GM18517 (cell line): Measurements from ENCODE around the gene GNB1L.
A peak's percentile ranks its signal among the peaks of the same experiment; 100 is the strongest.
"Not testable (repeated sequence)": the region's sequence is repeated elsewhere in the genome, so short reads cannot be mapped to it uniquely, and the experiment has no call there.

Experiments
- ATAC-seq: cut with Tn5 transposase; IDR thresholded peaks from one replicate; pipeline ENCODE4 v1.9.1; 2021; ENCODE audit warnings: mild to moderate bottlenecking, moderate library complexity; ENCODE audit not compliant: unreplicated experiment

The GNB1L gene

GRCh38 chr22:19784384-19785175, 70.1 kb downstream of the GNB1L start:
- no peak for ATAC-seq

DNA sequence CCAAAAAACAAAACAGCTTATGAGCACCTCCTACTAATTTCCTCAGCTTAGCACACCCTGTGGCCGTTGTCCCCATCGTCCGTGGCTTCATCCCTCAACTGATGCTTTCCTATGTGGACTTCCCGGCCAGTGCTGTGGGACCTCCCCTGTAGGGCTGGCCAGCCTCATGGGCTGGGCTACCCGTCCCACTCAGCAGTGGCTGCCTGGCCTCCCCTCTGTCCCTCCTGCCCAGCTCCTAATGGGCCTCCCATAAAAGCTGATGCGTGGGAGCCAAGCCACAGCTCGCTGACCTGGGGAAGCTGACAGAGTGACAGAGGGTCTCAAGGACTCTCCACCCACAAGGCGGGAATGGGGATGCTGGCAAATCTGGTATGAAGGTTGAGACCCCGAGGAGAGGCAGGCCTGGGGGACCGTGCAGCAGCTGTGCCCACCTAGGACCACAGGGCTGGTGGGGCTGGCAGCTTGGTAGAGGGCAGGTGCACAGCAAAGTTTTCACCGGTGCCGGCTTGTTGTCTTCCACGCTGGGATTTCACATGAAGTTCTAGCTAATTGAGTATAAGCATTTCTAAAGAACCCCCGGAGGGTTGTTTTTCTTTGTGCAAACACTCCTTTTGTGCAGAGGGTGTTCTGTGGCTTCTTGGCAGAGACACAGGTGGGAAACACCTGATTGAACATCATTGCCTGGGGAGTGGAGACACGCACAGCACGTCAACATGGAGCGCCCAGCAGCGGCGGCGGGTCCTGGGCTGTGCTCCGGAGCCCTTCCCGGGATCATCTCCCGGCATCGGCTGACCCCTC, 70.9 kb downstream of the GNB1L start:
- ATAC-seq = no peak

- no peak for ATAC-seq
Measured at GRCh38 chr22:19782533-19782932, 72.1 kb downstream of the GNB1L start.

- no peak for ATAC-seq
Measured at GRCh38 chr22:19779685-19780268, 74.9 kb downstream of the GNB1L start.

DNA sequence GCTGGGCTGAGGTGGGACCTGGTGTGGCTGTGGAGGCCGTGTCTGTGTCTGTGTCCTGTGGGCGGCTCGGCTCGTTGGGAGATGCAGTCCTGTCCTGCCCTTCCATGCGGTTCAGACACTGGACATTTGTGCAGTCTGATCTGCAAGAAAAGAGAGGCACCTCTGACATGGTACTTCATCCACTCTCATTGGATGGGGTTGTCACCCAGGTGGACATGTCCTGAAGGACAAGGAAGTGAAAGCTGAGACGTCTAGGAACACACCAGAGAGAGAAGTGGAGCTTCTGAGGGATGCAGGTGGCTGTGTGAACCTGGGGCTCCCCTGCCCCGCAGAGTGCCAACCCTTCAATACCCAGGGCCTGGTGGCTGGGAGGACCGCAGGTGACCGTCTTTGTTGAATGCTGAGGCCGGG, 75.7 kb downstream of the GNB1L start:
- ATAC-seq = no peak

DNA sequence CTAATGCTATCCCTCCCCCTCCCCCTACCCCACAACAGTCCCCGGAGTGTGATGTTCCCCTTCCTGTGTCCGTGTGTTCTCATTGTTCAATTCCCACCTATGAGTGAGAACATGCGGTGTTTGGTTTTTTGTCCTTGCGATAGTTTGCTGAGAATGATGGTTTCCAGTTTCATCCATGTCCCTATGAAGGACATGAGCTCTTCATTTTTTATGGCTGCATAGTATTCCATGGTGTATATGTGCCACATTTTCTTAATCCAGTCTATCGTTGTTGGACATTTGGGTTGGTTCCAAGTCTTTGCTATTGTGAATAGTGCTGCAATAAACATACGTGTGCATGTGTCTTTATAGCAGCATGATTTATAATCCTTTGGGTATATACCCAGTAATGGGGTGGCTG, 77.5 kb downstream of the GNB1L start:
- not testable (repeated sequence) for ATAC-seq

DNA sequence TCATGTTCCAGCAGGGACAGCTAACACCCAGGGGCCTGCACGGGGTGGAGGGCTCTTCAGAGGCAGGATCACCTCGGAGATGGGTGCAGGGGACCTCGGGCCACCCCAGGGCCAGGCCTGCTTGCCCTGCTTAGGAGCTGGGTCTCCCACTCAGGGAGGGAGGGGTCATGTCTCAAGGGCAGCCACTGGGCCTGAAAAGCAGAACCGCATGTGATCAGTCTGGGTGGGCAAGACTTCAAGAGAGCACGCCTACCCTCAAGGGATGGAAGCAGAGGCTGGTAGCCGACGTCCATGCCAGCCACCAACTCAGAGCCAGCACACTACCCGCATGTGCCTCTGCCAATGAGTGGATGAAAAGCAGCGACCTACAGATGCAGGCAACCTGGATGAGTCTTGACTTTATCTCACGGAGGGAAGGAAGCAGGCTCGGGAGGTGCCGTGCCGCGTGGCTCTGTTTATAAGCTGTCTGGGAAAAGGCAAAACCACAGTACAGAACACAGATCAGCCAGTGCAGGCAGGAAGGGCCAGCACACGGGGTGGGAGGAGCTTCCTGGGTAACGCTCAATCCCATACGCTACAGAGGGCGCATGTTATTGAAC, 78.1 kb downstream of the GNB1L start:
- ATAC-seq = no peak

GRCh38 chr22:19775496-19776325, 79.0 kb downstream of the GNB1L start:
- ATAC-seq = no peak

GRCh38 chr22:19774628-19775027, 80.0 kb downstream of the GNB1L start:
- no peak for ATAC-seq

DNA sequence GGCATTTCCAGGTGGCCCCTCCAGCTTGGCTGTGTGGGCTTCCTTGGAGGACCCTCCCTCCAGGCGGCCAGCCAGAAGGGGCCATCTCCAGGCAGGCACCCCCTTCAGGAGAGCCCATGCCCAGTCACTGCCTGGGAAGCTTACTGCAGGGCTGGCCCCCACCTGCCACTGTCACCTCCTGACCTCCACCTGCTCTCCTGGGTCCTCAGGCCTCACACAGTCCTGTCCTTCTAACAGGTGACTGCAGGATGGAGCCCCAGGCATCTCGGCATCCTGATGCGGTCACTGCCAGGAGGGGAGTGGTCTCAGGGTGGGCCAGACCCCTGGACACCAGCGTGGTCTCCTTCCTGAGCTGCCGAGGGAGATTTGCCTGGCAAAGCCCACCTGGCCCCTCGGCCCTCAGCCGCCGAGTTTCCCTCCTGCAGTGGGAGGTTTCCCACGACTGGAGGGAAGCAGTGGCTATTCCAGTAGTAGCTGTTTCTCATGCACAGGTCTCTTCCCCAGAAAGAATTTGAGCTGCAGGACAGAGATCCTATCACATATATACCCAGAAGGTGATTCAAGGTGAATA, 81.1 kb downstream of the GNB1L start:
- no peak for ATAC-seq

DNA sequence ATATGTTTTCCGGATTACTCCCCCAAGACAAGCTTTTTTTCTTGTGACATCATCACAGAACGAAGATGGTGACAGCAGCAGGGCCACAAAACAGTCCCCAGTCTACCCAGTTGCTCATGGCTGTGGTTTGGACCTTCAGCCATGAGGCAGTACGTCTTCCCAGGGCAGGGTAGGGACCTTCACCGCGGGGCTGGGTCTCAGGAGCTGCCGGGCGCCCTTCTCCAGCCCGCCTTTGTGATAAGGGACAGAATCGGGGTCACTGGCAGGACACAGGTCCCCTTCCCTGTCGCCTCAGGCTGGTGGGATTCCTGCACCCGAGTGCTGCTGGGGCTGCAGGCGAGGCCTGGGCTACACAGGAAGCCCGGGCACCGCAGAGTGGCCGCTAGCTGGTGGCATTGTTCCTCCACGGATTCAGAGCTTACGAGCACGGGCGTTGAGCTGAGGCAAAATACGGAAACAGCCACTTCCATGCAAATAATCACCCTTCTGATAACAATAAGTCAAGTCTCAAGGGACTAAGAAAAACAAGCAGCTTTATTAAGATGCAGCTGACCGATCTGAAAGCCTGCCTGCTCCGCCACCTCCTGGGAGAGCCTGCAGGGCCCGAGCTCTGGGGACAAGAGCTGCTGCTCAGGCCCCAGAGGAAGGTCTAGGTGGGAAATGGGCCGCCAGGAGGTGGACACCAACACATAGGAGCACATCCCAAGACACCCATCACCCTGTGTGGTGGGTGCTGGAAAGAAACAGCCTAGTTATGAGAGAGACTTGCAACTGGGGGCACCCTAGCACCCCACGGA, 81.8 kb downstream of the GNB1L start:
- ATAC-seq = peak; percentile 93

DNA sequence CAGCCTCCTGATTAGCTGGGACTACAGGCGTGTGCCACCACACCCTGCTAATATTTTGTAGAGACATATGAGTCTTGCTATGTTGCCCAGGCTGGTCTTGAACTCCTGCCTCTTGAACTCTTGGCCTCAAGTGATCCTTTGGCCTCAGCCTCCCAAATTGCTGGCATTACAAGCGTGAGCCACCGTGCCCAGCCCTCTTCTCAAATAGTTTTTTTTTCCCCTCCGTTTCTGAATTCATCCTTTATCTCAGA, 82.3 kb downstream of the GNB1L start:
- ATAC-seq = no peak

DNA sequence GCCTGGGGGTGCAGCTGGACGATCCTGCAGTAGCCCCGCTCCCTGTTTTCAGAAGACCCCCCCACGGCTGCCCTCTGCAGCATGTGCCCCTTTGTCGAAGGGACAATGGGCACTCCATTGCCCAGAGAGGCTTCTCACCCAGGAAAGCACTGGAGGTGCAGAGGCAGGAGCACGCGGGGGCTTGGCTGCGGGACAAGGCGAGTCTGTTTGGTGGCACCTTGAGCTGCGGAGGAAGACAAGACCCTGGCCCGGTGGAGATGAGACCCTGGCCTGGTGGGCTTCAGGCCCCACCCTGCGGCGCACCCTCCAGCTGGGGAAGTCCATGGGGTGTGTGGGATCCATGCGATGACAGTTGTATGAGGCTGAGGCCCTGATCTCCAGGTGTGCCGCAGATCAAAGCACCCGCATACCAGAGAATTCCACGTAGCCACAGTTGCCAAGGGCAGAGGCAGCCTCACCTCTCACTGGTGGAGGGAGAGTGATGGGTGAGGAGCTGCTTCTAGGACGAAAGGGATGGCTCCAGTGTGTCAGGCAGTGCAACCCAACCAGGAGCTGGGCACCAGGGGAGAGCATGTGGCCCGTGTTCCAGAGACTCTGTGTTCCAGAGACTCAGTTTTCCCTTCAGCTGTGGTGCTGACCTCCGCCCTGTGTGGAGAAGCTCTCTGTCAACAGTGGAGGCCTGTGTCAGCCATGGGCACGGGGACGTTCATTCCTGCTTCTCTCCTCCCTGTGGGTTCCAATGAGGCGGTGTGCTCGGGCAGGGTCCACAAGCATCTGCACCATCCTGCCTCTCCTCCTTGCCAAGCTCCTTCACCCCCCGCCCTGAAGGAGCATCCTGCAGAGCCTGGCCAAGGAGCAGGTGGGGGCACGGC, 84.1 kb downstream of the GNB1L start:
- no peak for ATAC-seq

GRCh38 chr22:19769393-19769715, 85.3 kb downstream of the GNB1L start:
- ATAC-seq = no peak

GRCh38 chr22:19767427-19768341, 87.0 kb downstream of the GNB1L start:
- ATAC-seq = no peak

DNA sequence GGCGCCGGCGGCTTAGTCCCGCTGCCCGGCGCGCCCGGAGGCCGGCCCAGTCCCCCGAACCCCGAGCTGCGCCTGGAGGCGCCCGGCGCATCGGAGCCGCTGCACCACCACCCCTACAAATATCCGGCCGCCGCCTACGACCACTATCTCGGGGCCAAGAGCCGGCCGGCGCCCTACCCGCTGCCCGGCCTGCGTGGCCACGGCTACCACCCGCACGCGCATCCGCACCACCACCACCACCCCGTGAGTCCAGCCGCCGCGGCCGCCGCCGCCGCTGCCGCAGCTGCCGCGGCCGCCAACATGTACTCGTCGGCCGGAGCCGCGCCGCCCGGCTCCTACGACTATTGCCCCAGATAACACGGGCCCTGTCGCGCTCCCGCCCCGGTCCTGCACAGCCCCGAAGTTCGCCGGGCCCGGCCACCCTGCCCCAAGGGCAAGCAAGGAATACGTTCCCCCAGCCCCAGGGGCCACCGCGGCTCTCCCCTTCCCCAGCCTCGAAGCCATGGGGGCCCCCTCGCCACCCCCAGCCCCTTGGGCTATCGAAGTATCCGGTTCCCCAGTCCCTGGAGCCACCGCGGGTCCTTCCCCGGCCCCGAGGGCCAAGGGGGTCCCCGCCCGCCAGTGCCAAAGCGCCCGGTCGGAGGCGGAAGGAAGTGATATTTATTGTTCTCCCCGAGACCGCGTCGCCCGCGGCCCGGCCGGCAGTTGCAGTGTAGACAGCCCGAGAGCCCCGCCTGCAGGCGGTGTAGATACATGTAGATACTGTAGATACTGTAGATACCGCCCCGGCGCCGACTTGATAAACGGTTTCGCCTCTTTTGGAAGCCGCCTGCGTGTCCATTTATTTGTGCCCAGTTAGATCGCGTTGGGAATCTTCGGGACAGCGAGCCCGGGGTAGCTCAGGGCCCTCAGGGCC, 87.9 kb downstream of the GNB1L start:
- no peak for ATAC-seq

GRCh38 chr22:19766240-19766510, 88.5 kb downstream of the GNB1L start:
- ATAC-seq = no peak
